HepG2 (cell line): ENCODE measurements around the gene DCAF8. TPM values are rescaled to one million over a fixed set of nuclear protein-coding genes. Genes with fewer than 3 reads are reported as not detected.

ENCODE experiments used
- ARID5B ChIP-seq: IDR thresholded peaks from 2 replicates; pipeline ENCODE4 v1.4.0; 2020; ENCODE audit warnings: mild to moderate bottlenecking, missing genetic modification reagents
- ELK4 ChIP-seq: sonication (generic); formaldehyde crosslinking; IDR thresholded peaks from 2 replicates; pipeline ENCODE4 v1.9.0; 2021; ENCODE audit warnings: missing genetic modification reagents, borderline replicate concordance
- SNAPC4 ChIP-seq: sonication (generic); formaldehyde crosslinking; IDR thresholded peaks from 2 replicates; pipeline ENCODE4 v1.4.0; 2020; ENCODE audit warnings: mild to moderate bottlenecking, missing genetic modification reagents
- TMF1 ChIP-seq: sonication (generic); formaldehyde crosslinking; IDR thresholded peaks from 2 replicates; pipeline ENCODE4 v1.8.1; 2022; ENCODE audit warnings: low read depth, missing genetic modification reagents
- ZBTB34 ChIP-seq: sonication (generic); formaldehyde crosslinking; IDR thresholded peaks from 2 replicates; pipeline ENCODE4 v1.8.0; 2022; ENCODE audit warnings: mild to moderate bottlenecking, missing genetic modification reagents
- polyA plus RNA-seq, 8 experiments: library from polyadenylated mRNA; depleted of rRNA in 3 of 8; stranded (reverse) in 7 of 8; unstranded in 1 of 8; fragments of >200 nt; fragmentation: Illumina TruSeq in 4 of 8; extraction: Trizol in 4 of 8; gene quantifications; 2 replicates each; pipeline versions ENCODE4 v1.2.1 to v1.2.3, GENCODE V29; 2011 to 2016; ENCODE audit warnings: low read depth in 4 of 8, missing spikeins in 1 of 8, mixed read lengths in 1 of 8; ENCODE audit not compliant: insufficient read depth in 1 of 8
- total RNA-seq, 5 experiments: library from RNA; depleted of rRNA; stranded (reverse); fragments of >200 nt; fragmentation: Illumina TruSeq; extraction: Trizol; gene quantifications; 2 replicates each; pipeline ENCODE4 v1.2.3, GENCODE V29; 2016; ENCODE audit warnings: low read depth in 1 of 5

The DCAF8 gene
- total and polyA plus RNA-seq, 2 of the 13 experiments (the other 11 are each of a cell fraction or from before 2014, with no cell fraction given) = 73.4 to 79.8 TPM

GRCh38 chr1:160207118-160207650, 55.2 kb downstream of the DCAF8 start (continued):
- TF ChIP-seq ARID5B (CRISPR knock-in tag) = no peak
- TF ChIP-seq ZBTB34 = no peak
- no peak for TF ChIP-seq SNAPC4 (CRISPR knock-in tag)
- TF ChIP-seq TMF1 = no peak
- TF ChIP-seq ELK4 (CRISPR knock-in tag) = no peak
